HEK293 (cell line): Measurements from ENCODE around the gene RAB10.

Source experiments
- CTCF ChIA-PET: fragments of 350-600 bp; formaldehyde crosslinking; extraction: SDS; loops from one replicate; lab custom pipeline; 2021; ENCODE audit warnings: antibody characterized with exemption; lab: Yijun Ruan, JAX
- POLR2A ChIA-PET: fragments of 300-600 bp; formaldehyde crosslinking; extraction: SDS; loops from one replicate; lab custom pipeline; 2020; ENCODE audit warnings: antibody characterized with exemption, inconsistent platforms; lab: Yijun Ruan, JAX
- H3K27ac ChIP-seq: fragments of 200-500 bp; sonication (Bioruptor generic); 2 replicates; pipeline ENCODE4 v1.5.1; 2014; ENCODE audit warnings: low read depth, low read length, control low read depth, inconsistent platforms; ENCODE audit errors: extremely low read depth
- H3K36me3 ChIP-seq, 2 experiments: fragments of 200-500 bp in 1 of 2; sonication (Bioruptor generic) in 1 of 2; 1 replicate in 1 of 2; 2 replicates in 1 of 2; pipeline ENCODE4 v1.5.1; 2014 to 2017; ENCODE audit warnings: inconsistent platforms in 2 of 2, low read length in 2 of 2; ENCODE audit not compliant: control insufficient read depth in 2 of 2, insufficient read depth in 1 of 2
- H3K4me1 ChIP-seq: fragments of 200-500 bp; sonication (Bioruptor generic); 2 replicates; pipeline ENCODE4 v1.5.1; 2014; ENCODE audit warnings: mild to moderate bottlenecking, low read length, inconsistent platforms; ENCODE audit not compliant: control insufficient read depth, insufficient read depth
- H3K4me3 ChIP-seq: 2 replicates; pipeline ENCODE4 v1.5.1; 2011; ENCODE audit warnings: low read depth, mild to moderate bottlenecking, control low read depth, low read length, moderate library complexity
- H3K9me3 ChIP-seq: fragments of 200-500 bp; sonication (Bioruptor generic); 2 replicates; pipeline ENCODE4 v1.5.1; 2014; ENCODE audit warnings: low read depth, low read length, inconsistent platforms; ENCODE audit not compliant: control insufficient read depth, insufficient read depth
- ZNF16 ChIP-seq: fragments of 450-650 bp; formaldehyde crosslinking; IDR thresholded peaks from 2 replicates; pipeline ENCODE4 v1.5.1; 2016; ENCODE audit warnings: low read depth, missing biosample characterization, missing genetic modification characterization
- ZNF214 ChIP-seq: fragments of 450-650 bp; formaldehyde crosslinking; IDR thresholded peaks from 2 replicates; pipeline ENCODE4 v1.5.1; 2017; ENCODE audit warnings: missing biosample characterization, mild to moderate bottlenecking, missing genetic modification characterization, borderline replicate concordance
- ZNF223 ChIP-seq: fragments of 450-650 bp; formaldehyde crosslinking; IDR thresholded peaks from 2 replicates; pipeline ENCODE4 v1.5.1; 2016; ENCODE audit warnings: missing biosample characterization, missing genetic modification characterization
- ZNF350 ChIP-seq: fragments of 450-650 bp; formaldehyde crosslinking; IDR thresholded peaks from 2 replicates; pipeline ENCODE4 v1.5.0; 2017; ENCODE audit warnings: missing biosample characterization, mild to moderate bottlenecking, missing genetic modification characterization
- ZNF354C ChIP-seq: fragments of 450-650 bp; formaldehyde crosslinking; IDR thresholded peaks from 2 replicates; pipeline ENCODE4 v1.5.1; 2016; ENCODE audit warnings: missing biosample characterization, missing genetic modification characterization, low read depth, borderline replicate concordance
- ZNF394 ChIP-seq: fragments of 450-650 bp; formaldehyde crosslinking; IDR thresholded peaks from 2 replicates; pipeline ENCODE4 v1.5.1; 2016; ENCODE audit warnings: missing biosample characterization, missing genetic modification characterization, mild to moderate bottlenecking, moderate library complexity, borderline replicate concordance
- ZNF585B ChIP-seq: fragments of 450-650 bp; formaldehyde crosslinking; IDR thresholded peaks from 2 replicates; pipeline ENCODE4 v1.5.1; 2016; ENCODE audit warnings: missing biosample characterization, missing genetic modification characterization
- TF ChIP-seq, protein P1 (sequence below): fragments of 450-650 bp; formaldehyde crosslinking; IDR thresholded peaks from 2 replicates; pipeline ENCODE4; 2016; ENCODE audit warnings: missing biosample characterization, missing genetic modification characterization
- TF ChIP-seq, protein P2 (sequence below): fragments of 450-650 bp; formaldehyde crosslinking; IDR thresholded peaks from 2 replicates; pipeline ENCODE4 v1.5.1; 2016; ENCODE audit warnings: missing biosample characterization, missing genetic modification characterization, borderline replicate concordance
- TF ChIP-seq, protein P3 (sequence below): fragments of 450-650 bp; formaldehyde crosslinking; IDR thresholded peaks from 2 replicates; pipeline ENCODE4 v1.5.1; 2017; ENCODE audit warnings: missing biosample characterization, missing genetic modification characterization
- TF ChIP-seq, protein P4 (sequence below): sonication (generic); formaldehyde crosslinking; IDR thresholded peaks from 2 replicates; pipeline ENCODE4 v1.8.1; 2022; ENCODE audit warnings: mild to moderate bottlenecking, moderate library complexity, missing genetic modification reagents

The RAB10 gene

DNA sequence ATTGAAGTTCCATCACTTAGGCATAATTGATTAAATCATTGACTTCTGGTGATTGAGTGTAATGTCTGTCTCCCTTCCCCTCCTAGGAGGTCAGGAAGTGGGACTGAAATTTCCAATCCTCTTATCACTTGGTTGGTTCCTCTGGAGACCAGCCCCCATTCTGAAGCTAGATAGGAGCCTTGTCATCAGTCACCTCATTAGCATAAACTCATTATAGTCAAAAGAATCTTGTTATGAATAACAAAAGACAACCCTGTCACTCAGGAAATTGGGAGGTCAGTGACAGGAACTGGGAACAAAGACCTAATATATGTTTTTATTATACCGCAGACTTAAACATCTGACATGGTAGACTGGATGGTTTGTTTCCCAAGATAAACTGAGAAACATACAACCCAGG lies 78.3 kb downstream of the RAB10 start:
- Histone ChIP-seq H3K4me1 (no peaks in the 10 kb centered on the region), H3K27ac (no peak overlapping the region), H3K9me3 (no peaks in the 10 kb centered on the region), H3K36me3 (peaks cover 28 to 32% of the 10 kb centered on the region in 2 experiments), H3K4me3 (no peak overlapping the region)
- POLR2A ChIA-PET, result no interaction called here
- CTCF ChIA-PET, result no interaction called here
- TF ChIP-seq ZNF354C (tag by site-specific recombination) (no peak), ZNF214 (tag by site-specific recombination) (no peak), ZNF585B (tag by site-specific recombination) (no peak), ZNF350 (no peak), ZNF16 (tag by site-specific recombination) (no peak)
- TF ChIP-seq, protein P1, sequence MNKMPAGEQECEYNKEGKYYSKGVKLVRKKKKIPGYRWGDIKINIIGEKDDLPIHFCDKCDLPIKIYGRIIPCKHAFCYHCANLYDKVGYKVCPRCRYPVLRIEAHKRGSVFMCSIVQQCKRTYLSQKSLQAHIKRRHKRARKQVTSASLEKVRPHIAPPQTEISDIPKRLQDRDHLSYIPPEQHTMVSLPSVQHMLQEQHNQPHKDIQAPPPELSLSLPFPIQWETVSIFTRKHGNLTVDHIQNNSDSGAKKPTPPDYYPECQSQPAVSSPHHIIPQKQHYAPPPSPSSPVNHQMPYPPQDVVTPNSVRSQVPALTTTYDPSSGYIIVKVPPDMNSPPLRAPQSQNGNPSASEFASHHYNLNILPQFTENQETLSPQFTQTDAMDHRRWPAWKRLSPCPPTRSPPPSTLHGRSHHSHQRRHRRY, result no peak

DNA sequence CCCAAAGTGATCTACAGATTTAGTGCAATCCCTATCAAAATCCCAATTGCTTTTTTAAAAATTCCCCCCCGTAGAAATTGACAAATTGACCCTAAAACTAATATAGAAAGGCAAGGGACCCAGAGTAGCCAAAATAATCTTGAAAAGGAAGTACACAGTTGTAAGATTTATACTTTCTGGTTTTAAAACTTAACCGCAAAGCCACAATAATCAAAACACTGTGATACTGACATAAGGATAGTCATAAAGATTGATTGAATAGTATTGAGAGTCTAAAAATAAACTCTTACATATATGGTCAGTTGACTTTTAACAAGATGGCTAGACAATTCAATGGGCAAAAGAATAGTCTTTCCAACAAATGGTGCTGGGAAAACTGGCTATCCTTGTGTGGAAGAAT lies 80.3 kb downstream of the RAB10 start:
- ChIA-PET POLR2A (no interaction called here), CTCF (no interaction called here)
- peaks cover 28 to 29% of the 10 kb centered on the region in 2 experiments for H3K36me3 ChIP-seq
- H3K4me3 ChIP-seq, result no peak overlapping the region
- H3K27ac ChIP-seq, result no peak overlapping the region
- no peaks in the 10 kb centered on the region for H3K9me3 ChIP-seq
- peaks cover 4% of the 10 kb centered on the region for H3K4me1 ChIP-seq
- TF ChIP-seq, protein P2, sequence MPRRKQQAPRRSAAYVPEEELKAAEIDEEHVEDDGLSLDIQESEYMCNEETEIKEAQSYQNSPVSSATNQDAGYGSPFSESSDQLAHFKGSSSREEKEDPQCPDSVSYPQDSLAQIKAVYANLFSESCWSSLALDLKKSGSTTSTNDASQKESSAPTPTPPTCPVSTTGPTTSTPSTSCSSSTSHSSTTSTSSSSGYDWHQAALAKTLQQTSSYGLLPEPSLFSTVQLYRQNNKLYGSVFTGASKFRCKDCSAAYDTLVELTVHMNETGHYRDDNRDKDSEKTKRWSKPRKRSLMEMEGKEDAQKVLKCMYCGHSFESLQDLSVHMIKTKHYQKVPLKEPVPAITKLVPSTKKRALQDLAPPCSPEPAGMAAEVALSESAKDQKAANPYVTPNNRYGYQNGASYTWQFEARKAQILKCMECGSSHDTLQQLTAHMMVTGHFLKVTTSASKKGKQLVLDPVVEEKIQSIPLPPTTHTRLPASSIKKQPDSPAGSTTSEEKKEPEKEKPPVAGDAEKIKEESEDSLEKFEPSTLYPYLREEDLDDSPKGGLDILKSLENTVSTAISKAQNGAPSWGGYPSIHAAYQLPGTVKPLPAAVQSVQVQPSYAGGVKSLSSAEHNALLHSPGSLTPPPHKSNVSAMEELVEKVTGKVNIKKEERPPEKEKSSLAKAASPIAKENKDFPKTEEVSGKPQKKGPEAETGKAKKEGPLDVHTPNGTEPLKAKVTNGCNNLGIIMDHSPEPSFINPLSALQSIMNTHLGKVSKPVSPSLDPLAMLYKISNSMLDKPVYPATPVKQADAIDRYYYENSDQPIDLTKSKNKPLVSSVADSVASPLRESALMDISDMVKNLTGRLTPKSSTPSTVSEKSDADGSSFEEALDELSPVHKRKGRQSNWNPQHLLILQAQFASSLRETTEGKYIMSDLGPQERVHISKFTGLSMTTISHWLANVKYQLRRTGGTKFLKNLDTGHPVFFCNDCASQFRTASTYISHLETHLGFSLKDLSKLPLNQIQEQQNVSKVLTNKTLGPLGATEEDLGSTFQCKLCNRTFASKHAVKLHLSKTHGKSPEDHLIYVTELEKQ (tag by site-specific recombination), result no peak
- TF ChIP-seq, protein P3, sequence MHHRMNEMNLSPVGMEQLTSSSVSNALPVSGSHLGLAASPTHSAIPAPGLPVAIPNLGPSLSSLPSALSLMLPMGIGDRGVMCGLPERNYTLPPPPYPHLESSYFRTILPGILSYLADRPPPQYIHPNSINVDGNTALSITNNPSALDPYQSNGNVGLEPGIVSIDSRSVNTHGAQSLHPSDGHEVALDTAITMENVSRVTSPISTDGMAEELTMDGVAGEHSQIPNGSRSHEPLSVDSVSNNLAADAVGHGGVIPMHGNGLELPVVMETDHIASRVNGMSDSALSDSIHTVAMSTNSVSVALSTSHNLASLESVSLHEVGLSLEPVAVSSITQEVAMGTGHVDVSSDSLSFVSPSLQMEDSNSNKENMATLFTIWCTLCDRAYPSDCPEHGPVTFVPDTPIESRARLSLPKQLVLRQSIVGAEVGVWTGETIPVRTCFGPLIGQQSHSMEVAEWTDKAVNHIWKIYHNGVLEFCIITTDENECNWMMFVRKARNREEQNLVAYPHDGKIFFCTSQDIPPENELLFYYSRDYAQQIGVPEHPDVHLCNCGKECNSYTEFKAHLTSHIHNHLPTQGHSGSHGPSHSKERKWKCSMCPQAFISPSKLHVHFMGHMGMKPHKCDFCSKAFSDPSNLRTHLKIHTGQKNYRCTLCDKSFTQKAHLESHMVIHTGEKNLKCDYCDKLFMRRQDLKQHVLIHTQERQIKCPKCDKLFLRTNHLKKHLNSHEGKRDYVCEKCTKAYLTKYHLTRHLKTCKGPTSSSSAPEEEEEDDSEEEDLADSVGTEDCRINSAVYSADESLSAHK (tag by site-specific recombination), result no peak
- no peak for TF ChIP-seq ZNF394 (tag by site-specific recombination)
- TF ChIP-seq, protein P4, sequence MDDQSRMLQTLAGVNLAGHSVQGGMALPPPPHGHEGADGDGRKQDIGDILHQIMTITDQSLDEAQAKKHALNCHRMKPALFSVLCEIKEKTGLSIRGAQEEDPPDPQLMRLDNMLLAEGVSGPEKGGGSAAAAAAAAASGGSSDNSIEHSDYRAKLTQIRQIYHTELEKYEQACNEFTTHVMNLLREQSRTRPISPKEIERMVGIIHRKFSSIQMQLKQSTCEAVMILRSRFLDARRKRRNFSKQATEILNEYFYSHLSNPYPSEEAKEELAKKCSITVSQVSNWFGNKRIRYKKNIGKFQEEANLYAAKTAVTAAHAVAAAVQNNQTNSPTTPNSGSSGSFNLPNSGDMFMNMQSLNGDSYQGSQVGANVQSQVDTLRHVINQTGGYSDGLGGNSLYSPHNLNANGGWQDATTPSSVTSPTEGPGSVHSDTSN (CRISPR knock-in tag), result no peak

DNA sequence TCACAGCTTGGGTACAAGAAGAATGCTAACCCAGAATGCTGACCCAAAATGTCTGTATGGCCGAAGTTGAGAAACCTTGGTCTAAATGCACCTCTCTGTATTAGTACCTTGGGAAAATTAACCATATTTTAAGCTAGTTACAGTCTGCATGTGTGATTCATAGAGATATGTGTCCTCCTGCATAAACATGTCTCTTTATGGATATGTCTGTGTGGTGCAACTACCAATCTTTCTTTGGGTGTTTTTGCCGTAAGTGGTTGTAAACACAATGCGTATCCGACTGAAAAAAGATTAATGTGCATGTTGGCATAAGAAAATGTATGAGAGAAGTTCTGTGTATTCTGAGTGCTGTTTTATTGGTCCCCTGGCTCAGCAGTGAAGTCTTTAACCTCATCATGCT lies 84.8 kb downstream of the RAB10 start:
- ChIA-PET CTCF (interaction anchor here (0.5 to 1.0 kb wide), 2 partner anchors 9 to 31 kb away, joined by 3 read pairs; no protein-coding TSS in a partner anchor), POLR2A (no interaction called here)
- no peak for TF ChIP-seq ZNF223 (tag by site-specific recombination)
- no peak overlapping the region for H3K27ac ChIP-seq
- H3K36me3 ChIP-seq, result peaks cover 0 to 3% of the 10 kb centered on the region in 2 experiments; a peak in 2 of 3 replicates
- H3K4me3 ChIP-seq, result no peak overlapping the region
- H3K9me3 ChIP-seq, result no peaks in the 10 kb centered on the region
- H3K4me1 ChIP-seq, result peaks cover 4% of the 10 kb centered on the region
